Activated CD4-positive, alpha-beta memory T cell treated with anti-CD3 and anti-CD28 coated beads, Interleukin-2, amount 10 ng/mL, durations not matched to agents 7 days and 5 days (primary cell): Measurements from ENCODE around the gene CDA. TPM values are rescaled to one million over a fixed set of nuclear protein-coding genes. Genes with fewer than 3 reads are reported as not detected.

Source experiments
- CTCF ChIA-PET: fragments of 350-600 bp; sonication (Branson Sonifier 250); formaldehyde crosslinking; loops from one replicate; lab custom pipeline; 2021; ENCODE audit warnings: antibody characterized with exemption, inconsistent platforms; lab: Charles Lee
- POLR2A ChIA-PET: fragments of 350-600 bp; sonication (Branson Sonifier 250); formaldehyde crosslinking; loops from one replicate; lab custom pipeline; 2021; ENCODE audit warnings: antibody characterized with exemption; lab: Charles Lee
- DNase-seq: peaks from one replicate; pipeline ENCODE4 v3.0.0-alpha.2; 2020
- H3K27ac Mint-ChIP-seq: one replicate; pipeline ENCODE4 v1.8.0; 2021; ENCODE audit warnings: mild to moderate bottlenecking, mixed read lengths
- H3K27me3 Mint-ChIP-seq: one replicate; pipeline ENCODE4 v1.8.0; 2021; ENCODE audit warnings: mixed read lengths
- H3K36me3 Mint-ChIP-seq: one replicate; pipeline ENCODE4 v1.8.0; 2021; ENCODE audit warnings: low read depth, mixed read lengths
- H3K4me1 Mint-ChIP-seq: one replicate; pipeline ENCODE4 v1.8.0; 2021; ENCODE audit warnings: mixed read lengths
- H3K4me3 Mint-ChIP-seq: one replicate; pipeline ENCODE4 v1.8.0; 2021; ENCODE audit warnings: mild to moderate bottlenecking, mixed read lengths
- H3K9me3 Mint-ChIP-seq: one replicate; pipeline ENCODE4 v1.8.0; 2021; ENCODE audit warnings: mixed read lengths
- total RNA-seq, 2 experiments: library from RNA; stranded (reverse); gene quantifications; one replicate each; pipeline ENCODE4 v1.2.3, GENCODE V29; 2021

Gene CDA
- total RNA-seq, 2 experiments from 2014 or later = not detected

DNA sequence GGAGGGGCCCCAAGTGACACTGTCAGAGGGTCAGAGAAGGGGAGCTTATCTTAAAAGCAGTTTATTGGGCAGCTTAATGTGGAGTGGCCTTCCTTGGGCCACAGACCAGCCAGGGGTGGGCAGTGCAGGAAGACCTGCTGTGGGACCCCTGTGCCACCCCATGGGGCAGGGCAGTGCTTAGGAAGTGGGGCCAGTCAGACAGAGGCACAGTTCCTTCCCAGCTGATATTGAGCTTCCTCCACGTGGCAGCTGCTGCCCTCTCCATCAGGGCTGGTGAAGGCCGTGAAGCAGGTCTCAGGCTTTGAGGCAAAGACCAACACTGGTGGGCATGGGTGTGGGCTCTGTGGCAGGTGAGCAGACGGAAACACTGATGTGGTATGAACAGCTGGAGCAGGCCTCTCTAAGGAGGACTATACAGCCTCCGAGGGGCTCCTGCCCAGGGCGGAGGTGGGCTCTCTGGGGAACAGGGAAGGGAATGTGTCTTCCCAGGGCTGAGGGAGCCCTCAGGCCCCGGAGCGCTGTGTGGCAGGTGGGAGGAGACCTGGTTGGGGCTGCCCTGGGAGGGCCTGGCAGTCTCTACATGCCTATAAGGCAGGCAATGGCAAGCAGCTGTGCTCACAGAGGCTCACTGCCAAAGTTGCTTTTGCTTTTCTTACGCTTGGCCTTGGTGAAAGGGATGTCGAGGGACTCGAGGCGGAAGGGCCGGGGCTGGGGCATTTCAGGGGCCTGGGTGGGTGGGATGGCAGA is 75.2 kb downstream of the CDA start:
- ChIA-PET POLR2A (no interaction called here), CTCF (no interaction called here)
- Mint-ChIP-seq H3K9me3 (peaks cover 3% of the 10 kb centered on the region), H3K27me3 (no peaks in the 10 kb centered on the region), H3K4me3 (no peak overlapping the region), H3K36me3 (peaks cover 19% of the 10 kb centered on the region), H3K27ac (no peak overlapping the region), H3K4me1 (peaks cover 39% of the 10 kb centered on the region)
- no peak for DNase-seq

DNA sequence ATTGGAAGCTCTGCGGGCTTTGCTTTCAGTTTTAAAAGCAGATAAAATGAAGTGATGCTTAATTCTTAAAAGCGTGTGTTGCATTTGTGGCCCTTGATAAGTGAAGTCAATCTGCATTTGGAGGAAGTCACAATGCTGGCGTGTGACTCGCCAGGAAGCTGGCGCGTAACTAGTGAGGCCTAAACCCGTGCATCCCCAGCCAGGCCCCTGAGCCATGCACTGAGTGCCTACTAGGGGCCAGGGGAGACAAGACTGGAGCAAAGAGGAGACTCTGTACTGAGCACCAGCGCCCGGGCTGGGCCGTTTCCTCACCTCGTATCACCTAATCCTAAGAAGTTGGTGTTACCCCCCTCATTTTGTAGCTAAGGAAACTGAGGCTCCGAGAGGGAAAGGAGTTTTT is 76.8 kb downstream of the CDA start:
- Mint-ChIP-seq H3K27ac (no peak overlapping the region), H3K9me3 (peaks cover 3% of the 10 kb centered on the region), H3K27me3 (peaks cover 3% of the 10 kb centered on the region), H3K4me1 (peaks cover 24% of the 10 kb centered on the region), H3K4me3 (no peak overlapping the region), H3K36me3 (peaks cover 4% of the 10 kb centered on the region)
- ChIA-PET CTCF (interaction anchor here (1.5 kb wide), 1 partner anchor 34 kb away, joined by 3 read pairs; no protein-coding TSS in a partner anchor), POLR2A (no interaction called here)
- no peak for DNase-seq

DNA sequence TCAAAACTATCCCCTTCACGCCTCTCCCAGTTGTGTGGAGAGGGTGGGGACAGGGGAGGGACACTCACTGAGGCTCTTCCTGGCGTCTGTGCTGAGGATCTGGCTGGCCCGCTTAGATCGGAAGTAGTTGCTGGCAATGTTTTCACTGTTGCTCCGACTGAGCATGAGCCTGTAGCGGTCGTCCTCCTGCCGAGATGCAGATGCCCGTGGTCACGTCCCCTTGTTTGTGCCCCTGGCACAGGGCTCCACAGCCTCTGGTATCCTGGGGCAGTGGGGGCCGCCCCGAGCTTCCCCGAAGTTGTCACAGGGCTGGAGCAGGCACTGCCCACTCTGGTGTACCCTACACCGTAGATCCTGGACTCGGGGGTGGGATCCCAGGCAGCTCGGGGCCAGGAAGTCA is 77.2 kb downstream of the CDA start:
- H3K4me3 Mint-ChIP-seq = no peak overlapping the region
- CTCF ChIA-PET = interaction anchor here (1.5 to 1.9 kb wide), 2 partner anchors 31 to 34 kb away, joined by 3 to 6 read pairs; no protein-coding TSS in a partner anchor
- POLR2A ChIA-PET = interaction anchor here (0.6 kb wide), 1 partner anchor 614 kb away, joined by 3 read pairs; no protein-coding TSS in a partner anchor
- peaks cover 3% of the 10 kb centered on the region for H3K9me3 Mint-ChIP-seq
- H3K27ac Mint-ChIP-seq = no peak overlapping the region
- no peak for DNase-seq
- H3K36me3 Mint-ChIP-seq = peaks cover 1% of the 10 kb centered on the region
- H3K27me3 Mint-ChIP-seq = peaks cover 5% of the 10 kb centered on the region
- peaks cover 23% of the 10 kb centered on the region for H3K4me1 Mint-ChIP-seq

DNA sequence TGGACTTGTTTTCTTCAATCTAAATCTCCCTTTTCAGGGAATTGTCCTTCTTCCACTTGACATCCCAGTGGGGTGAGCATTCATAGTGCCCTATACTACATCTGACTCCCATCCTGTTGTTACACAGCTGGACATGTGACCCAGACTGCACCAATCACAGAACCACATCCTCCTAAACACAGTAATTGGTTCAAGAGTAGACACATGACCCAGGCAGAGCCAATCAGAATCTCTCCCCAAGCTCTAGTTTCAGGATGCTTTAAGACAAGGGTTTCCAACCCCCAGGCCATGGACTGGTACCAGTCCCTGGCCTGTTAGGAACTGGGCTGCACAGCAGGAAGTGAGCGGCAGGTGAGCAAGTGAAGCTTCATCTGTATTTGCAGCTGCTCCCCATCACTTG is 77.9 kb downstream of the CDA start:
- H3K27ac Mint-ChIP-seq = no peak overlapping the region
- H3K4me3 Mint-ChIP-seq = no peak overlapping the region
- H3K9me3 Mint-ChIP-seq = peaks cover 3% of the 10 kb centered on the region
- peak; percentile 23 for DNase-seq
- CTCF ChIA-PET = interaction anchor here (1.9 kb wide), 1 partner anchor 30 kb away, joined by 6 read pairs; no protein-coding TSS in a partner anchor
- H3K36me3 Mint-ChIP-seq = no peaks in the 10 kb centered on the region
- H3K4me1 Mint-ChIP-seq = peaks cover 20% of the 10 kb centered on the region
- peaks cover 5% of the 10 kb centered on the region for H3K27me3 Mint-ChIP-seq
- POLR2A ChIA-PET = interaction anchor here (0.6 kb wide), 1 partner anchor 613 kb away, joined by 3 read pairs; no protein-coding TSS in a partner anchor

Other genes starting within 250 kb of the CDA start
- under 1 TPM; 0.63 to 0.88 TPM for gene CAMK2N1, start 102.9 kb upstream of the CDA start, total RNA-seq
- gene MUL1, start 80.9 kb upstream of the CDA start, total RNA-seq = 10 to 100 TPM; 21.0 to 21.8 TPM
- not detected for gene FAM43B, start 36.5 kb upstream of the CDA start, total RNA-seq
- gene PINK1, start 44.4 kb downstream of the CDA start, total RNA-seq = 1 to 10 TPM; 6.6 TPM
- gene DDOST, start 72.3 kb downstream of the CDA start, total RNA-seq = 100 to 1,000 TPM; 171 to 182 TPM
- not detected for gene KIF17, start 128.9 kb downstream of the CDA start, total RNA-seq
- gene SH2D5, start 143.6 kb downstream of the CDA start, total RNA-seq = under 1 TPM in 1 of 2 experiments, not detected in 1; 0.23 TPM
- 100 to 1,000 TPM; 299 to 301 TPM for gene HP1BP3, start 198.2 kb downstream of the CDA start, total RNA-seq